Measurements from ENCODE around the gene RAP1GAP. TPM values are rescaled to one million over a fixed set of nuclear protein-coding genes. Genes with fewer than 3 reads are reported as not detected.

RAP1GAP gene
- total and polyA plus RNA-seq, 9 of the 15 experiments (the other 6 are each of a cell fraction or from before 2014, with no cell fraction given): 0.29 to 30.2 (median 19.2) TPM

DNA sequence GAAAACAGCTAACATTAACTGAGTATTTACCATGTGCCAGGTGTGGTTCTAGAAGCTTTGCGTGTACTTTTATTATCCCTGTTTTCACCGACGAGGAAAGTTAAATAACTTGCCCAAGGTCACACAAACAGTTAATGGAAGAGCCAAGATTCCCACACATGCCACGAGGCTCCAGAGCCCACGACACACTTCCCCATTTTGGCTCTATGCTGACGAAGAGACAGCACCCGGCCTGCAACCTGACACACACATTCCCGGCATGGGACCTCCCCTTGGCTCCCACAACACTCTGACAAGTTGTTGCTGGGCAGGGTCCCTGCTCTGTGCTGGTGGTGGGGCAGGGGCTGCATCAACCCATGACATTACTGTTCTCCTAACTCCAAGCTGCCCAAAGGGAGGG lies 52.8 kb downstream of the RAP1GAP start (continued):
- TF ChIP-seq NR2C2 (CRISPR knock-in tag; IDR thresholded peaks at IDR 0.05): no peak
- TF ChIP-seq NR2C2 (tag; IDR thresholded peaks at IDR 0.05): 0 out of 2 replicates have a peak, but pooled peaks have one; percentile 15
- TF ChIP-seq STAT6 (CRISPR knock-in tag; IDR thresholded peaks at IDR 0.05): no peak
- 0 out of 2 replicates have a peak, but pooled peaks have one; percentile 36 for TF ChIP-seq ZNF592 (IDR thresholded peaks at IDR 0.05)
- TF ChIP-seq E2F6 (IDR thresholded peaks at IDR 0.05; ENCODE audit: borderline replicate concordance in 1 of 2, extremely low read depth in 1 of 2, insufficient read depth in 1 of 2, insufficient read length in 1 of 2, low read depth in 1 of 2, low read length in 1 of 2, poor library complexity in 1 of 2, severe bottlenecking in 1 of 2): peak in 1 of 2 experiments; percentile 41
- TF ChIP-seq HNRNPL (IDR thresholded peaks at IDR 0.05; ENCODE audit: low read depth, low read length): no peak
- no peak for TF ChIP-seq NFE2 (IDR thresholded peaks at IDR 0.05; ENCODE audit: low read depth)
- TF ChIP-seq YY1 (IDR thresholded peaks at IDR 0.05; ENCODE audit: borderline replicate concordance in 1 of 3, control insufficient read depth in 1 of 3, extremely low read depth in 1 of 3, insufficient read depth in 3 of 3, insufficient read length in 1 of 3, insufficient replicate concordance in 2 of 3, low read depth in 1 of 3, low read length in 2 of 3): peak in 1 of 3 experiments; percentile 9
- TF ChIP-seq ESRRA (IDR thresholded peaks at IDR 0.05; ENCODE audit: borderline replicate concordance, low read depth): peak; percentile 92; the same call in 1 of the 2 replicates

All from K562 (cell line).